Measurements from ENCODE around the gene CARD19. TPM values are rescaled to one million over a fixed set of nuclear protein-coding genes. Genes with fewer than 3 reads are reported as not detected.

Gene CARD19
- total and polyA plus RNA-seq, 9 donors, result 5.0 to 67.6 (median 44.7) TPM

DNA sequence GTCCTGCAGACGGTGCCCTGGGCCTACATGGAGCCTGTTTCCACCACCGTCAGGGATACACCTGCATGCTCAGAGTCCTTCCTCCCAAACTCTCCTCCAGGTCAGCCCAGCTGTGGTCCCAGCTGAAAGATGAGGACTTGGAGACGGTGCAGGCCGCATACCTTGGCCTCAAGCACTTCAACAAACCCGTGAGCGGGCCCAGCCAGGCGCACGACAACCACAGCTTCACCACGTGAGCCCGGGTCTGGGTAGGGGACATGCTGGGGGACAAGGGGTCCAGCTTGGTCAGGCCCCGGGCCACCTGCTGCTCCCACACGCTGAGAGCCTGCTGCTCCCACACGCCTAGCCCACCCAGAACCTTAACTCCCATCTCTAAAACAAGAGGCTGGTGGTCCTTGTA lies 16.6 kb upstream of the CARD19 start:
- TF ChIP-seq, protein P1, sequence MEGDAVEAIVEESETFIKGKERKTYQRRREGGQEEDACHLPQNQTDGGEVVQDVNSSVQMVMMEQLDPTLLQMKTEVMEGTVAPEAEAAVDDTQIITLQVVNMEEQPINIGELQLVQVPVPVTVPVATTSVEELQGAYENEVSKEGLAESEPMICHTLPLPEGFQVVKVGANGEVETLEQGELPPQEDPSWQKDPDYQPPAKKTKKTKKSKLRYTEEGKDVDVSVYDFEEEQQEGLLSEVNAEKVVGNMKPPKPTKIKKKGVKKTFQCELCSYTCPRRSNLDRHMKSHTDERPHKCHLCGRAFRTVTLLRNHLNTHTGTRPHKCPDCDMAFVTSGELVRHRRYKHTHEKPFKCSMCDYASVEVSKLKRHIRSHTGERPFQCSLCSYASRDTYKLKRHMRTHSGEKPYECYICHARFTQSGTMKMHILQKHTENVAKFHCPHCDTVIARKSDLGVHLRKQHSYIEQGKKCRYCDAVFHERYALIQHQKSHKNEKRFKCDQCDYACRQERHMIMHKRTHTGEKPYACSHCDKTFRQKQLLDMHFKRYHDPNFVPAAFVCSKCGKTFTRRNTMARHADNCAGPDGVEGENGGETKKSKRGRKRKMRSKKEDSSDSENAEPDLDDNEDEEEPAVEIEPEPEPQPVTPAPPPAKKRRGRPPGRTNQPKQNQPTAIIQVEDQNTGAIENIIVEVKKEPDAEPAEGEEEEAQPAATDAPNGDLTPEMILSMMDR (IDR thresholded peaks at IDR 0.05), result no peak
- TF ChIP-seq EP300 (IDR thresholded peaks at IDR 0.05) (no peak), POLR2A (IDR thresholded peaks at IDR 0.05) (no peak)
- H3K9me3 ChIP-seq, result no peaks in the 10 kb centered on the region
- H3K36me3 ChIP-seq, result no peaks in the 10 kb centered on the region
- H3K27ac ChIP-seq, result no peak overlapping the region
- intact Hi-C loops (cut with DNase I), result no loop called here
- peak in 4 of 5 donors; percentile 5 to 21 (median 15) for DNase-seq
- WGBS, 3 donors, result 85 to 89% (median 89%) methylated on average over 13 of the region's 13 CpGs
- H3K27me3 ChIP-seq, result no peaks in the 10 kb centered on the region
- H3K4me1 ChIP-seq (ENCODE audit: insufficient read depth), result peaks cover 5% of the 10 kb centered on the region
- H3K4me3 ChIP-seq, result no peak overlapping the region

DNA sequence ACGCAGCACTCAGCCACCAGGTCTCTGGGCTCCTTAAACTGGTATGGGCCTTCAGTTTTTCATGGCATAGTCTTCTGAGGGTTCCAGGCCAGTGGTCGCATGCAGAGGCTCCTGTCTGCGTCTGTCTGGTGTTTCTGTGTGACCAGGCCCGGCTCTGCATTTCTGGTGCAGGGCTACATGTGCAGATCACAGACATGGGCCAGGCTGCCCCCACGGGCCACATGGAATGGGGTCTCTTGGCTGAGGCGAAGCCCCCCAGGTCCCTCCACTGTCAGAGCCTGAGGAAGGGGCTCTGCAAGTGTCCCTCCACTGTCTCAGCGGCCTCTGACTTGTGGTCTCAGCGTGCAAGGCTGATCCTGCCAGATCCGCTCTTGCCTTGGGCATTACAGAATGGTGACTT lies 15.6 kb upstream of the CARD19 start:
- no peak for TF ChIP-seq POLR2A (IDR thresholded peaks at IDR 0.05)
- TF ChIP-seq, protein P1 (IDR thresholded peaks at IDR 0.05), result no peak
- TF ChIP-seq EP300 (IDR thresholded peaks at IDR 0.05), result no peak
- intact Hi-C loops (cut with DNase I), result no loop called here
- H3K27me3 ChIP-seq, result no peaks in the 10 kb centered on the region
- no peaks in the 10 kb centered on the region for H3K9me3 ChIP-seq
- 85 to 96% (median 88%) methylated on average over 9 of the region's 9 CpGs for WGBS, 3 donors
- peak in 4 of 5 donors; percentile 8 to 28 (median 10) for DNase-seq
- H3K4me3 ChIP-seq, result no peak overlapping the region
- H3K36me3 ChIP-seq, result no peaks in the 10 kb centered on the region
- no peak overlapping the region for H3K27ac ChIP-seq
- H3K4me1 ChIP-seq (ENCODE audit: insufficient read depth), result peaks cover 3% of the 10 kb centered on the region

DNA sequence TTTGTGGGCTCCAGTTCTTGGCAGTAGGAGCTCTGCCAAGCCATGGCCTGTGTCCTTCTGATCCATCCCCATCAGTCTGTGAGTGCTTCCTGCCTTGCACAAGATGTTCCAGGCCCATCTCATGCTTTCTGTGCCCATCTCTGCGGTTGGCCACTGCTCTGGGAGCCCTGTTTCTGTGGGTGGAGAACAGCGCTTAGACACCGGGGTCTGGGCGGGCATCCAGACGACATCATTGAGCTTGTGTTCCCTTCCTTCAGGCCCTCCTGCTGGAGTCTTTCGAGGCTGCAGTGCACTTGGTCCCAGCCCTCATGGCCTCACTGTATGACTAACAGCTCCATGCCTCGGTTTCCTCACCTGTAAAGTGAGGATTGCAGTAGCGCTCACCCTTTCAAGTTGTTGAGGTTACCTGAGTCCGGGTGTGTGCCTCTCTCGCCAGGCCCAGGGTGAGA lies 14.9 kb upstream of the CARD19 start:
- Histone ChIP-seq H3K36me3 (no peaks in the 10 kb centered on the region), H3K4me3 (no peak overlapping the region), H3K27me3 (no peaks in the 10 kb centered on the region), H3K4me1 (ENCODE audit: insufficient read depth) (no peaks in the 10 kb centered on the region), H3K27ac (no peak overlapping the region), H3K9me3 (no peaks in the 10 kb centered on the region)
- intact Hi-C loops (cut with DNase I), result no loop called here
- TF ChIP-seq, protein P1 (IDR thresholded peaks at IDR 0.05), result no peak
- peak in 3 of 5 donors; percentile 1 to 28 (median 22) for DNase-seq
- WGBS, 3 donors, result 91 to 93% (median 92%) methylated on average over 10 of the region's 10 CpGs

DNA sequence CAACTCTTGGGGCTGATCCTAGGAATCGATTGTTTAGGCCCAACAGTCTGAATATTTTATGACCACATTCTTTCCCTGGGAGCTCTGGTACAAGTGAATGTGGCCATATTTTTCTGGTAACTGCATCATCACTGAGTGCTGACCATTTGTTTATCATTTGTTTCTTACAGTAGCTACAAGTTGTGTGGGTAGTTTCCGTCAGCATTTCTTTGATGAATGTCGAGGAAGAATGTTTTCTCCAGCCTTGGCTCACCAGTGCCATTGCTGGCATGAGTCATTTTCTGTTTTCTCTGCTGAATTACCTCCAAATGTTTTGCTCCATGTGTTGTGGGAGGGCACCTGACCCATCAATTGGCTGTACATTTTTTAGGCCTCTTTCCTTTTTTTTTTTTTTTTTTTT lies 14.1 kb upstream of the CARD19 start:
- Histone ChIP-seq H3K4me1 (ENCODE audit: insufficient read depth) (no peaks in the 10 kb centered on the region), H3K27me3 (no peaks in the 10 kb centered on the region), H3K9me3 (no peaks in the 10 kb centered on the region), H3K36me3 (no peaks in the 10 kb centered on the region), H3K27ac (no peak overlapping the region), H3K4me3 (no peak overlapping the region)
- DNase-seq, result no peak
- TF ChIP-seq, protein P1 (IDR thresholded peaks at IDR 0.05), result no peak
- TF ChIP-seq POLR2A (IDR thresholded peaks at IDR 0.05) (no peak), EP300 (IDR thresholded peaks at IDR 0.05) (no peak)
- intact Hi-C loops (cut with DNase I), result no loop called here
- 32 to 49% (median 38%) methylated on average over 3 of the region's 3 CpGs for WGBS, 3 donors

Measured in ovary (tissue), 9 donors.